ENCODE measurements around the gene CPA3.

CPA3 gene, protein sequence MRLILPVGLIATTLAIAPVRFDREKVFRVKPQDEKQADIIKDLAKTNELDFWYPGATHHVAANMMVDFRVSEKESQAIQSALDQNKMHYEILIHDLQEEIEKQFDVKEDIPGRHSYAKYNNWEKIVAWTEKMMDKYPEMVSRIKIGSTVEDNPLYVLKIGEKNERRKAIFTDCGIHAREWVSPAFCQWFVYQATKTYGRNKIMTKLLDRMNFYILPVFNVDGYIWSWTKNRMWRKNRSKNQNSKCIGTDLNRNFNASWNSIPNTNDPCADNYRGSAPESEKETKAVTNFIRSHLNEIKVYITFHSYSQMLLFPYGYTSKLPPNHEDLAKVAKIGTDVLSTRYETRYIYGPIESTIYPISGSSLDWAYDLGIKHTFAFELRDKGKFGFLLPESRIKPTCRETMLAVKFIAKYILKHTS

DNA sequence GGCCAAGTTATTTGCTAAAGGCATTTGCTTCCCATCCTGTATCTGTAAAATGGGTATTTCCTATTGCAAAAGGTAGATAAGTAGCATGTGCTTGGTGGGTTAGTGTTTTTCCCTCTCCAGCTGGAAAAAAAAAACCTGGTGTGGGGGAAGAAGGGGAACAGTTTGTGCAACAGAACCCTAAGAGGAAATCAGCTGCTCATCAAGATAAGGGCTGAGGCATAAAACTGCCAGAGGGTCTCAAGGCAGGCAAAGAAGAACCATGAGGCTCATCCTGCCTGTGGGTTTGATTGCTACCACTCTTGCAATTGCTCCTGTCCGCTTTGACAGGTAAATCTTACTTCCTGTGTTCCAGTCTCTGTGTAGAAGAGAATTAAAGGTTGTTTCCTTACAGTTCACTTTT is at the start of gene CPA3:
TSS of gene CPA3 (plus strand) at position 248 of the 400 bp plus-strand sequence. CDS start at position 260, 12 bp downstream.
- no peaks in the 10 kb centered on the region for H3K9me3 ChIP-seq (ENCODE audit: control insufficient read depth, insufficient read depth, low read depth, low read length)
- H3K9ac ChIP-seq (ENCODE audit: low read length): no peak within 1 kb of the TSS
- no peaks in the 10 kb centered on the region for H3K4me1 ChIP-seq (ENCODE audit: control insufficient read depth, insufficient read depth, low read length)
- no peak within 1 kb of the TSS for H3K27ac ChIP-seq (ENCODE audit: low read depth, low read length)
- H3K27me3 ChIP-seq (ENCODE audit: control insufficient read depth, insufficient read depth, low read length): no peaks in the 10 kb centered on the region
- no peak within 1 kb of the TSS for H3K4me3 ChIP-seq (ENCODE audit: low read depth, low read length)
- H3K36me3 ChIP-seq (ENCODE audit: control insufficient read depth, insufficient read depth, low read length): no peaks in the 10 kb centered on the region

DNA sequence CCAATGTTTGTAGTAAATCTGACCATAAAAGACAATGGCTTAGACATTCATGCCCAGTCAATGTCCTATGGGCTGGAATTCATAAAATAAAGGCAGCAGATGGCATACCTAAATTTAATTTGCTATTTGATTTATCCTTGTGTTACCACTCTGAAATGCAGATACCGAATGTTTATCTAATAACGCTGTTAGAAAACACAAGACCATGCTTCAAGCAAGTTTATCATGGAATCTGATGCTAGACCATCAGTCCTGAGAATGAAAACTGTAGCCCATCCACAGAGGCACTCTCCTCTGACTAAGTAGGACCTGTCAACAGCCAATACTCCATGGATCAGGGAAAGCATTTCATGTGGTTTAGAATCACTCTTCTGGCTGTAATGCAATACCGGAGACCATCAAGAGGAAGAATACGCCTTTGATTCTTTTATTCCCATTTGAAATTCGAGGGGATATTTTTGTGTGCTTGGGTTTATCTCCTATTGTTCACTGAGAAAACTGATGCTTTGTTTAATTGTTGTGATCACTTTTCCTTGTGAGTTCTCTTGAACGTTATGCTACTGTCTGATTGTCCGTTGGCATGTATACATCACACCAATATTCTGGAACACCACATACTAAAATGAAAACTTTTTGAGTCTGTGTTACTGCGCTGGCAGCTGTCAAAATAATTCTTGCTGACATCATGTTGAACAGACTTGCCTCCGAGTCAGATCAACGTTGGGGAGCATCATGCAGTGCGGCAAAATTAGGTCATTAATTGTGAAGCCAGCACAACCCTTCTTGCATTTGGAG is 49.6 kb upstream of the CPA3 start:
- H3K27ac ChIP-seq (ENCODE audit: low read depth, low read length): no peak overlapping the region
- peaks cover 11% of the 10 kb centered on the region for H3K4me1 ChIP-seq (ENCODE audit: control insufficient read depth, insufficient read depth, low read length)
- H3K36me3 ChIP-seq (ENCODE audit: control insufficient read depth, insufficient read depth, low read length): no peaks in the 10 kb centered on the region
- no peaks in the 10 kb centered on the region for H3K27me3 ChIP-seq (ENCODE audit: control insufficient read depth, insufficient read depth, low read length)
- no peak overlapping the region for H3K9ac ChIP-seq (ENCODE audit: low read length)
- H3K4me3 ChIP-seq (ENCODE audit: low read depth, low read length): no peak overlapping the region
- H3K9me3 ChIP-seq (ENCODE audit: control insufficient read depth, insufficient read depth, low read depth, low read length): peaks cover 5% of the 10 kb centered on the region; the same call in 1 of the 2 replicates

GRCh38 chr3:148816427-148816826 is 48.7 kb upstream of the CPA3 start:
- Histone ChIP-seq H3K4me1 (ENCODE audit: control insufficient read depth, insufficient read depth, low read length) (peaks cover 20% of the 10 kb centered on the region), H3K4me3 (ENCODE audit: low read depth, low read length) (no peak overlapping the region), H3K9me3 (ENCODE audit: control insufficient read depth, insufficient read depth, low read depth, low read length) (peaks cover 5% of the 10 kb centered on the region; the same call in 1 of the 2 replicates), H3K36me3 (ENCODE audit: control insufficient read depth, insufficient read depth, low read length) (no peaks in the 10 kb centered on the region), H3K9ac (ENCODE audit: low read length) (no peak overlapping the region), H3K27me3 (ENCODE audit: control insufficient read depth, insufficient read depth, low read length) (no peaks in the 10 kb centered on the region), H3K27ac (ENCODE audit: low read depth, low read length) (no peak overlapping the region)

DNA sequence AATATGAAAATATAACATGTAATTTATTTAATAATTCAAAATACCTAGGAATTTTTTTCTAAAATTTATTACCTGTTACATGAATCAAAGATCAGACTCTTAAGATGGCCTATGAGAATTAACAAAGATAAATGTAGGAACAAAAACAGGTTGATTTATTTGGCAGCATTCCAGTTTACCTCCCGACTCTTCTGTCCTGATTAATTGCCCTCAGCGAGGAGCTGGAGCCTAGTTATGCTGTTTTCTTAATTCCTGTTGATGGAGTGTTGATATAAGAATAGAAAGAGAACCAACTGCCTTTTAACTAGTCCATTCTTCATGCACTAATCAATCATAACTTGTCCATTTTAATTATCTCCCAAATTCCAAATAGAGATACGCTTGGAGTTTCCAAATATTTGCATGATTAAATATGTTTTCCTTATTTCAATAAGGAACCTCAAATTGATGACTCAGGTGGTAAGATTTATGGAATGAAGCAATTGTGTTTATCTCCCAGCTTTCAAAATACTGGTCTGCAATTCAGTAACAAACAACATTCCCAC is 48.0 kb upstream of the CPA3 start:
- H3K4me1 ChIP-seq (ENCODE audit: control insufficient read depth, insufficient read depth, low read length): peaks cover 22% of the 10 kb centered on the region
- peaks cover 5% of the 10 kb centered on the region; the same call in 1 of the 2 replicates for H3K9me3 ChIP-seq (ENCODE audit: control insufficient read depth, insufficient read depth, low read depth, low read length)
- no peaks in the 10 kb centered on the region for H3K27me3 ChIP-seq (ENCODE audit: control insufficient read depth, insufficient read depth, low read length)
- no peak overlapping the region for H3K27ac ChIP-seq (ENCODE audit: low read depth, low read length)
- no peak overlapping the region for H3K9ac ChIP-seq (ENCODE audit: low read length)
- no peak overlapping the region for H3K4me3 ChIP-seq (ENCODE audit: low read depth, low read length)
- no peaks in the 10 kb centered on the region for H3K36me3 ChIP-seq (ENCODE audit: control insufficient read depth, insufficient read depth, low read length)

DNA sequence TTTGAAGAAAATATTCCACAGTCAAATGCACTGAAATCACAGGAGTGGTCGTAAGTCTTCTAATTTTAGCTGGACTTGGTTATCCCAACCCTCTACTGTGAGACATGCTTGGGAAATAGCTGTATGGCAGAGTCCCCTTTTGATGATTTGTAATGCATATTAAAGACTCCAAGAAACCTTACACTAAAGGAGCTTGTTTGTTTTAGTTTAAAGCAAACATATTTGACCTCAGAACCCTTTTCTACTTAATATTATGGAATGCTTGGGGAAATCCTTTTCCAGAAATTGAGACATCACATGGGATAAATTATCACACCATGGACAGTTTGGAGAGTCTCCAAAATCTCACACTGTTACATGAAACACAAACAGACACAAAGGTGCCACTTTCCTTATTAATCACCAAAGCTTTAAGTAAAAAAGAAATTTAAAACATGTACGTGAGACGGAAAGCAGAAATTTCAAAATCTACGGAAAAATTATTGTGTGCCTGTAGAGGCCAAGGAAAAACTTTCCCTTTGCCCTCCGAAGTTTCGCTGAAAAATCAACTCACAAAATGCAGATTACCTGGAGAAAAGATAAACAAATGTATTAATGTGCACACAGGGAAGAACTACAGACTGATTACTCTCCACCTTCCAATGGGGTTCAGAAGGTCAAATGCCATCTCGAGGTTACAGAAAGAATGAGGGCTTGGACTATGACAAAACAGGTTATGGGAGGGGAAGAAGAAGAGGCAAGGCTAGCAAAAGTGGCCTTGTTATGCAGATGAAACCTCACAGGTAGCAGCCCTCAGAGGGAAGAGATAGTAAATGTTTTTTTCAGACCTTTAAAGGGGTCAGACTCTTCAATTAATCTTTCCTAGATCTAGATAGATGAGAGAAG is 44.5 kb upstream of the CPA3 start:
- H3K4me3 ChIP-seq (ENCODE audit: low read depth, low read length): no peak overlapping the region
- H3K27ac ChIP-seq (ENCODE audit: low read depth, low read length): no peak overlapping the region
- no peaks in the 10 kb centered on the region for H3K9me3 ChIP-seq (ENCODE audit: control insufficient read depth, insufficient read depth, low read depth, low read length)
- H3K4me1 ChIP-seq (ENCODE audit: control insufficient read depth, insufficient read depth, low read length): peaks cover 22% of the 10 kb centered on the region
- no peaks in the 10 kb centered on the region for H3K36me3 ChIP-seq (ENCODE audit: control insufficient read depth, insufficient read depth, low read length)
- no peaks in the 10 kb centered on the region for H3K27me3 ChIP-seq (ENCODE audit: control insufficient read depth, insufficient read depth, low read length)
- no peak overlapping the region for H3K9ac ChIP-seq (ENCODE audit: low read length)

- no peaks in the 10 kb centered on the region for H3K27me3 ChIP-seq (ENCODE audit: control insufficient read depth, insufficient read depth, low read length)
- no peaks in the 10 kb centered on the region for H3K36me3 ChIP-seq (ENCODE audit: control insufficient read depth, insufficient read depth, low read length)
- H3K9ac ChIP-seq (ENCODE audit: low read length): no peak overlapping the region
- peaks cover 22% of the 10 kb centered on the region for H3K4me1 ChIP-seq (ENCODE audit: control insufficient read depth, insufficient read depth, low read length)
- no peak overlapping the region for H3K27ac ChIP-seq (ENCODE audit: low read depth, low read length)
- H3K4me3 ChIP-seq (ENCODE audit: low read depth, low read length): no peak overlapping the region
- H3K9me3 ChIP-seq (ENCODE audit: control insufficient read depth, insufficient read depth, low read depth, low read length): no peaks in the 10 kb centered on the region
These were observed 42.1 kb upstream of the CPA3 start for GRCh38 chr3:148823026-148823425.

- H3K36me3 ChIP-seq (ENCODE audit: control insufficient read depth, insufficient read depth, low read length): no peaks in the 10 kb centered on the region
- H3K27ac ChIP-seq (ENCODE audit: low read depth, low read length): no peak overlapping the region
- no peak overlapping the region for H3K4me3 ChIP-seq (ENCODE audit: low read depth, low read length)
- H3K9ac ChIP-seq (ENCODE audit: low read length): no peak overlapping the region
- peaks cover 11% of the 10 kb centered on the region for H3K4me1 ChIP-seq (ENCODE audit: control insufficient read depth, insufficient read depth, low read length)
- H3K9me3 ChIP-seq (ENCODE audit: control insufficient read depth, insufficient read depth, low read depth, low read length): no peaks in the 10 kb centered on the region
- H3K27me3 ChIP-seq (ENCODE audit: control insufficient read depth, insufficient read depth, low read length): no peaks in the 10 kb centered on the region
These were observed 39.6 kb upstream of the CPA3 start for GRCh38 chr3:148825476-148825875.

GRCh38 chr3:148827585-148827984 is 37.5 kb upstream of the CPA3 start, which contains the start of gene CPB1:
TSS of gene CPB1 (plus strand) at chr3:148827811. CDS start at chr3:148827824, 13 bp downstream.
- Histone ChIP-seq H3K4me3 (ENCODE audit: low read depth, low read length) (no peak within 1 kb of the TSS), H3K4me1 (ENCODE audit: control insufficient read depth, insufficient read depth, low read length) (no peaks in the 10 kb centered on the region), H3K9ac (ENCODE audit: low read length) (no peak within 1 kb of the TSS), H3K9me3 (ENCODE audit: control insufficient read depth, insufficient read depth, low read depth, low read length) (no peaks in the 10 kb centered on the region), H3K27ac (ENCODE audit: low read depth, low read length) (no peak within 1 kb of the TSS), H3K27me3 (ENCODE audit: control insufficient read depth, insufficient read depth, low read length) (no peaks in the 10 kb centered on the region), H3K36me3 (ENCODE audit: control insufficient read depth, insufficient read depth, low read length) (no peaks in the 10 kb centered on the region)

GRCh38 chr3:148828136-148828690 is 36.9 kb upstream of the CPA3 start:
- Histone ChIP-seq H3K27me3 (ENCODE audit: control insufficient read depth, insufficient read depth, low read length) (no peaks in the 10 kb centered on the region), H3K9me3 (ENCODE audit: control insufficient read depth, insufficient read depth, low read depth, low read length) (no peaks in the 10 kb centered on the region), H3K9ac (ENCODE audit: low read length) (no peak overlapping the region), H3K4me3 (ENCODE audit: low read depth, low read length) (no peak overlapping the region), H3K4me1 (ENCODE audit: control insufficient read depth, insufficient read depth, low read length) (no peaks in the 10 kb centered on the region), H3K27ac (ENCODE audit: low read depth, low read length) (no peak overlapping the region), H3K36me3 (ENCODE audit: control insufficient read depth, insufficient read depth, low read length) (no peaks in the 10 kb centered on the region)

DNA sequence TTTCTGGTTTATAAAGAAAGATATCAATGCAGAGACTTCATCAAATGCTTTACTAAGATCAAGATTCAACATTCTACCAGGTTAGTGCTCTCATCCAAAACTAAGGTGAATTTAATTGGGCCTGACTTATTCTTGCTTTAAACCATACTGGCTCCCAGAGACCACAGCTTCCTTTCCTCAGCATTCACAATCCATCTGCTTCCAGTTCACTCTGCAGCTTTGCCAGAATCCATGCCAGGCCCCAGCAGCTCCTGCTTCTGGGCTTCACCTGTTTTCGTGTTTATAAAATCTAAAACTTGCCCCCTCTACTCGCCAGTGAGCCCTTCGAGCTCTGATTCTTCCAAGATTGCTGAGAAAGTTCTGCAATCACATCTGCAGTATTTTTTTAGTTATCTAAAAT is 35.2 kb upstream of the CPA3 start:
- Histone ChIP-seq H3K4me1 (ENCODE audit: control insufficient read depth, insufficient read depth, low read length) (no peaks in the 10 kb centered on the region), H3K9me3 (ENCODE audit: control insufficient read depth, insufficient read depth, low read depth, low read length) (no peaks in the 10 kb centered on the region), H3K27me3 (ENCODE audit: control insufficient read depth, insufficient read depth, low read length) (no peaks in the 10 kb centered on the region), H3K27ac (ENCODE audit: low read depth, low read length) (no peak overlapping the region), H3K4me3 (ENCODE audit: low read depth, low read length) (no peak overlapping the region), H3K36me3 (ENCODE audit: control insufficient read depth, insufficient read depth, low read length) (no peaks in the 10 kb centered on the region), H3K9ac (ENCODE audit: low read length) (no peak overlapping the region)
